ENCODE measurements around the gene MISP. TPM values are rescaled to one million over a fixed set of nuclear protein-coding genes. Genes with fewer than 3 reads are reported as not detected.

MISP gene
- total RNA-seq, 1 donor from 2014 or later: 0.49 TPM

- no peak for DNase-seq (ENCODE audit: extremely low spot score in 2 of 2)
- Histone ChIP-seq H3K27ac (no peak overlapping the region), H3K27me3 (no peaks in the 10 kb centered on the region), H3K36me3 (peaks cover 0 to 90% of the 10 kb centered on the region in 2 donors), H3K4me1 (peaks cover 13% of the 10 kb centered on the region), H3K4me3 (no peak overlapping the region), H3K9me3 (no peaks in the 10 kb centered on the region)
- TF ChIP-seq POLR2AphosphoS5 (IDR thresholded peaks at IDR 0.05; ENCODE audit: insufficient read depth in 1 of 2, low read depth in 1 of 2) (no peak), CTCF (IDR thresholded peaks at IDR 0.05) (no peak), POLR2A (IDR thresholded peaks at IDR 0.05) (no peak)
- intact Hi-C loops (cut with DNase I): no loop called here
Measured at GRCh38 chr19:807627-808422, 56.9 kb downstream of the MISP start.

- Histone ChIP-seq H3K36me3 (peaks cover 0 to 86% of the 10 kb centered on the region in 2 donors), H3K4me1 (peaks cover 7% of the 10 kb centered on the region), H3K4me3 (no peak overlapping the region), H3K27ac (no peak overlapping the region), H3K27me3 (no peaks in the 10 kb centered on the region), H3K9me3 (no peaks in the 10 kb centered on the region)
- TF ChIP-seq POLR2AphosphoS5 (IDR thresholded peaks at IDR 0.05; ENCODE audit: insufficient read depth in 1 of 2, low read depth in 1 of 2) (no peak), CTCF (IDR thresholded peaks at IDR 0.05) (no peak)
- DNase-seq (ENCODE audit: extremely low spot score in 2 of 2): no peak
- intact Hi-C loops (cut with DNase I): no loop called here
Measured at GRCh38 chr19:808423-808775, 57.5 kb downstream of the MISP start.

- H3K27me3 ChIP-seq: no peaks in the 10 kb centered on the region
- no peak overlapping the region for H3K4me3 ChIP-seq
- no peaks in the 10 kb centered on the region for H3K9me3 ChIP-seq
- H3K4me1 ChIP-seq: no peaks in the 10 kb centered on the region
- no peak for DNase-seq (ENCODE audit: extremely low spot score in 2 of 2)
- H3K27ac ChIP-seq: no peak overlapping the region
- no peak for TF ChIP-seq POLR2A (IDR thresholded peaks at IDR 0.05)
- no peak for TF ChIP-seq POLR2AphosphoS5 (IDR thresholded peaks at IDR 0.05; ENCODE audit: insufficient read depth in 1 of 2, low read depth in 1 of 2)
- no peak for TF ChIP-seq CTCF (IDR thresholded peaks at IDR 0.05)
- H3K36me3 ChIP-seq: peaks cover 0 to 67% of the 10 kb centered on the region in 2 donors
- intact Hi-C loops (cut with DNase I): no loop called here
Measured at GRCh38 chr19:810077-810855, 59.4 kb downstream of the MISP start.

GRCh38 chr19:810883-811489 lies 60.1 kb downstream of the MISP start:
- Histone ChIP-seq H3K4me1 (no peaks in the 10 kb centered on the region), H3K9me3 (no peaks in the 10 kb centered on the region), H3K36me3 (peaks cover 0 to 60% of the 10 kb centered on the region in 2 donors), H3K4me3 (no peak overlapping the region), H3K27me3 (no peaks in the 10 kb centered on the region), H3K27ac (no peak overlapping the region)
- TF ChIP-seq POLR2A (IDR thresholded peaks at IDR 0.05) (no peak), CTCF (IDR thresholded peaks at IDR 0.05) (no peak), POLR2AphosphoS5 (IDR thresholded peaks at IDR 0.05; ENCODE audit: insufficient read depth in 1 of 2, low read depth in 1 of 2) (no peak)
- DNase-seq (ENCODE audit: extremely low spot score in 2 of 2): no peak
- intact Hi-C loops (cut with DNase I): no loop called here

Measured in vagina (tissue), 2 donors.